ENCODE results near the gene RNASE13.

GRCh38 chr14:21029917-21030316, 4.7 kb downstream of the RNASE13 start, which contains the start of gene TPPP2:
- no peak for TF ChIP-seq CTCF (IDR thresholded peaks at IDR 0.05)
- TF ChIP-seq POLR2A (IDR thresholded peaks at IDR 0.05) = no peak
- no peak for TF ChIP-seq POLR2AphosphoS5 (IDR thresholded peaks at IDR 0.05)
- TF ChIP-seq EP300 (IDR thresholded peaks at IDR 0.05) = no peak

All from suprapubic skin (tissue), 4 donors.